GM10248 (cell line): ENCODE data around the gene SNX30.

ENCODE experiments used
- CTCF ChIA-PET: fragments of 300-600 bp; sonication (Branson Sonifier 250); formaldehyde crosslinking; extraction: SDS; loops from one replicate; lab custom pipeline; 2021; ENCODE audit warnings: antibody characterized with exemption; lab: Yijun Ruan, JAX
- POLR2A ChIA-PET: fragments of 350-650 bp; sonication (Branson Sonifier 250); formaldehyde crosslinking; extraction: SDS; loops from one replicate; lab custom pipeline; 2020; ENCODE audit warnings: antibody characterized with exemption; lab: Yijun Ruan, JAX
- DNase-seq: peaks from one replicate; pipeline ENCODE4 v3.0.0; 2012; ENCODE audit errors: extremely low spot score
- CTCF ChIP-seq: IDR thresholded peaks from 2 replicates; pipeline ENCODE4 v1.5.1; 2012; ENCODE audit warnings: mild to moderate bottlenecking, low read depth; ENCODE audit errors: extremely low read depth, missing control alignments, control extremely low read depth

The SNX30 gene

GRCh38 chr9:112750016-112750763 lies at the start of gene SNX30:
Gene SNX30 (plus strand): TSS chr9:112750760. CDS start chr9:112751002, 242 bp downstream.
- no peak for TF ChIP-seq CTCF
- DNase-seq, result peak; percentile 92
- ChIA-PET POLR2A (no interaction called here), CTCF (interaction anchor here (0.9 to 2.1 kb wide), 6 partner anchors 10 to 153 kb away, joined by 3 to 5 read pairs (median 4); no protein-coding TSS in a partner anchor)

- ChIA-PET POLR2A (no interaction called here), CTCF (interaction anchor here (1.3 kb wide), 1 partner anchor 14 kb away, joined by 3 read pairs; the partner anchor contains the start of gene INIP)
- no peak for DNase-seq
- no peak for TF ChIP-seq CTCF
Observed at GRCh38 chr9:112703304-112703703, 47.3 kb upstream of the SNX30 start.

GRCh38 chr9:112705768-112706427 lies 44.7 kb upstream of the SNX30 start:
- DNase-seq, result no peak
- POLR2A ChIA-PET, result no interaction called here
- TF ChIP-seq CTCF, result no peak
- CTCF ChIA-PET, result interaction anchor here (0.9 to 1.5 kb wide), 6 partner anchors 8 to 344 kb away, joined by 3 to 4 read pairs (median 3); no protein-coding TSS in a partner anchor

GRCh38 chr9:112711050-112711689 lies 39.4 kb upstream of the SNX30 start:
- TF ChIP-seq CTCF, result peak; percentile 24
- DNase-seq, result no peak
- POLR2A ChIA-PET, result no interaction called here
- CTCF ChIA-PET, result interaction anchor here (0.8 to 1.6 kb wide), 2 partner anchors 9 to 13 kb away, joined by 3 to 4 read pairs; no protein-coding TSS in a partner anchor

- CTCF ChIA-PET, result no interaction called here
- DNase-seq, result no peak
- POLR2A ChIA-PET, result no interaction called here
- TF ChIP-seq CTCF, result no peak
Observed at GRCh38 chr9:112712678-112713077, 37.9 kb upstream of the SNX30 start.

- peak; percentile 25 for TF ChIP-seq CTCF
- peak; percentile 97 for DNase-seq
- ChIA-PET POLR2A (interaction anchor here (0.8 kb wide), 1 partner anchor 36 kb away, joined by 3 read pairs; no protein-coding TSS in a partner anchor), CTCF (interaction anchor here (0.7 to 2.1 kb wide), 6 partner anchors 10 to 75 kb away, joined by 3 to 10 read pairs (median 4); no protein-coding TSS in a partner anchor)
Observed at GRCh38 chr9:112717661-112718331, 32.8 kb upstream of the SNX30 start, which contains the start of gene INIP. Gene INIP (minus strand): TSS chr9:112718117. CDS start chr9:112716485, 1,632 bp downstream.
